ENCODE measurements around the gene SMIM12. TPM values are rescaled to one million over a fixed set of nuclear protein-coding genes. Genes with fewer than 3 reads are reported as not detected.

The SMIM12 gene
- polyA plus RNA-seq, 1 donor from 2014 or later = 42.6 TPM

- Histone ChIP-seq H3F3A (ENCODE audit: insufficient read depth, low read length, poor library complexity, severe bottlenecking) (no peaks in the 10 kb centered on the region), H3K79me2 (replicated peaks; ENCODE audit: insufficient read depth, low read length) (no peaks in the 10 kb centered on the region), H2AFZ (ENCODE audit: low read depth, low read length) (no peak overlapping the region), H3K9ac (ENCODE audit: low read length) (no peak overlapping the region), H3K4me3 (ENCODE audit: low read length) (no peak overlapping the region), H4K20me1 (ENCODE audit: insufficient read depth) (no peaks in the 10 kb centered on the region), H3K4me2 (ENCODE audit: low read length) (no peak overlapping the region), H3K27me3 (ENCODE audit: insufficient read depth, low read depth, low read length) (no peaks in the 10 kb centered on the region), H3K27ac (ENCODE audit: low read length) (no peak overlapping the region), H3K36me3 (ENCODE audit: insufficient read depth, low read length) (no peaks in the 10 kb centered on the region), H3K9me2 (ENCODE audit: insufficient read depth, low read length) (no peaks in the 10 kb centered on the region), H3K9me3 (ENCODE audit: low read length) (no peaks in the 10 kb centered on the region)
- TF ChIP-seq CTCF (IDR thresholded peaks at IDR 0.05; ENCODE audit: poor library complexity, severe bottlenecking) = no peak
- TF ChIP-seq MXI1 (conservative IDR thresholded peaks at IDR 0.05; ENCODE audit: poor library complexity, severe bottlenecking) = no peak
- TF ChIP-seq SMC3 (conservative IDR thresholded peaks at IDR 0.05; ENCODE audit: poor library complexity) = no peak
- TF ChIP-seq EP300 (conservative IDR thresholded peaks at IDR 0.05; ENCODE audit: poor library complexity, severe bottlenecking) = no peak
- TF ChIP-seq EZH2 (IDR thresholded peaks at IDR 0.05; ENCODE audit: borderline replicate concordance, insufficient read depth, low read length, poor library complexity, severe bottlenecking) = no peak
- TF ChIP-seq REST (IDR thresholded peaks at IDR 0.05; ENCODE audit: borderline replicate concordance) = no peak
- no peak for TF ChIP-seq POLR2AphosphoS5 (IDR thresholded peaks at IDR 0.05)
- TF ChIP-seq RAD21 (conservative IDR thresholded peaks at IDR 0.05) = no peak
- no peak for TF ChIP-seq TAF1 (IDR thresholded peaks at IDR 0.05; ENCODE audit: low read depth)
Measured at GRCh38 chr1:34867415-34867814, 7.9 kb upstream of the SMIM12 start.

- Histone ChIP-seq H3K79me2 (replicated peaks; ENCODE audit: insufficient read depth, low read length) (no peaks in the 10 kb centered on the region), H3F3A (ENCODE audit: insufficient read depth, low read length, poor library complexity, severe bottlenecking) (no peaks in the 10 kb centered on the region), H3K36me3 (ENCODE audit: insufficient read depth, low read length) (no peaks in the 10 kb centered on the region), H3K9me2 (ENCODE audit: insufficient read depth, low read length) (no peaks in the 10 kb centered on the region), H3K4me2 (ENCODE audit: low read length) (no peak overlapping the region), H4K20me1 (ENCODE audit: insufficient read depth) (no peaks in the 10 kb centered on the region), H3K9ac (ENCODE audit: low read length) (no peak overlapping the region), H3K4me3 (ENCODE audit: low read length) (no peak overlapping the region), H2AFZ (ENCODE audit: low read depth, low read length) (no peak overlapping the region), H3K27me3 (ENCODE audit: insufficient read depth, low read depth, low read length) (no peaks in the 10 kb centered on the region), H3K9me3 (ENCODE audit: low read length) (no peaks in the 10 kb centered on the region), H3K27ac (ENCODE audit: low read length) (no peak overlapping the region)
- TF ChIP-seq SMC3 (conservative IDR thresholded peaks at IDR 0.05; ENCODE audit: poor library complexity) (no peak), TAF1 (IDR thresholded peaks at IDR 0.05; ENCODE audit: low read depth) (no peak), EZH2 (IDR thresholded peaks at IDR 0.05; ENCODE audit: borderline replicate concordance, insufficient read depth, low read length, poor library complexity, severe bottlenecking) (no peak), MXI1 (conservative IDR thresholded peaks at IDR 0.05; ENCODE audit: poor library complexity, severe bottlenecking) (no peak), RAD21 (conservative IDR thresholded peaks at IDR 0.05) (no peak), CTCF (IDR thresholded peaks at IDR 0.05; ENCODE audit: poor library complexity, severe bottlenecking) (no peak), POLR2AphosphoS5 (IDR thresholded peaks at IDR 0.05) (no peak), REST (IDR thresholded peaks at IDR 0.05; ENCODE audit: borderline replicate concordance) (no peak), EP300 (conservative IDR thresholded peaks at IDR 0.05; ENCODE audit: poor library complexity, severe bottlenecking) (no peak)
Measured at GRCh38 chr1:34866762-34867109, 7.2 kb upstream of the SMIM12 start.

All from neural cell (in vitro differentiated cells).